K562 (cell line): Measurements from ENCODE around the gene SLC32A1. TPM values are rescaled to one million over a fixed set of nuclear protein-coding genes. Genes with fewer than 3 reads are reported as not detected.

Source experiments
- COPS2 ChIP-seq: fragments of 450-650 bp; conservative IDR thresholded peaks from 2 replicates; pipeline ENCODE4 v1.6.1; 2016; ENCODE audit warnings: mild to moderate bottlenecking, moderate library complexity
- CREB3L1 ChIP-seq: fragments of 450-650 bp; IDR thresholded peaks from 2 replicates; pipeline ENCODE4 v1.6.1; 2014; ENCODE audit warnings: low read depth, mild to moderate bottlenecking, moderate library complexity, borderline replicate concordance
- E2F5 ChIP-seq: sonication (generic); formaldehyde crosslinking; IDR thresholded peaks from 2 replicates; pipeline ENCODE4 v1.8.0; 2022; ENCODE audit warnings: mild to moderate bottlenecking, missing genetic modification reagents
- ELK3 ChIP-seq: fragments of 450-650 bp; formaldehyde crosslinking; IDR thresholded peaks from 2 replicates; pipeline ENCODE4 v1.4.0; 2020; ENCODE audit warnings: mild to moderate bottlenecking
- ETV1 ChIP-seq: fragments of 450-650 bp; conservative IDR thresholded peaks from 2 replicates; pipeline ENCODE4 v1.6.1; 2016; ENCODE audit warnings: missing genetic modification characterization, control low read depth, low read depth, missing compliant biosample characterization
- GABPB1 ChIP-seq: sonication (generic); formaldehyde crosslinking; IDR thresholded peaks from 2 replicates; pipeline ENCODE4 v1.8.0; 2022; ENCODE audit warnings: mild to moderate bottlenecking, missing genetic modification reagents
- LEF1 ChIP-seq: fragments of 450-650 bp; IDR thresholded peaks from 2 replicates; pipeline ENCODE4 v1.6.1; 2016; ENCODE audit warnings: mild to moderate bottlenecking
- MAFF ChIP-seq: IDR thresholded peaks from 2 replicates; pipeline ENCODE4 v1.6.1; 2012; ENCODE audit warnings: low read length, improper control_type of control experiment
- NFIC ChIP-seq: fragments of 450-650 bp; IDR thresholded peaks from 2 replicates; pipeline ENCODE4 v1.6.1; 2017; ENCODE audit warnings: mild to moderate bottlenecking, inconsistent platforms
- NONO ChIP-seq, 2 experiments: fragments of 200-400 bp in 1 of 2; fragments of 450-650 bp in 1 of 2; formaldehyde crosslinking in 1 of 2; IDR thresholded peaks; 2 replicates each; pipeline ENCODE4 v1.6.1; 2017; ENCODE audit warnings: low read depth in 2 of 2, mild to moderate bottlenecking in 2 of 2, moderate library complexity in 2 of 2, low read length in 1 of 2
- SRF ChIP-seq, 2 experiments: fragments of 250-450, 450-650 bp in 1 of 2; sonication (Bioruptor Pico) in 1 of 2; sonication (generic) in 1 of 2; formaldehyde crosslinking; IDR thresholded peaks; 2 replicates each; pipeline versions ENCODE4 v1.5.0 to v1.5.1; 2020 to 2022; ENCODE audit warnings: mild to moderate bottlenecking in 1 of 2, missing genetic modification reagents in 1 of 2
- ZBTB12 ChIP-seq: fragments of 250-450 bp; sonication (Bioruptor Pico); IDR thresholded peaks from 2 replicates; pipeline ENCODE4 v1.4.0; 2020
- ZNF354B ChIP-seq: fragments of 250-450 bp; sonication (Bioruptor Pico); IDR thresholded peaks from 2 replicates; pipeline ENCODE4 v1.4.0; 2020
- ZNF431 ChIP-seq: sonication (generic); formaldehyde crosslinking; IDR thresholded peaks from 2 replicates; pipeline ENCODE4 v1.8.0; 2022; ENCODE audit warnings: mild to moderate bottlenecking, missing genetic modification reagents
- ZNF511 ChIP-seq: sonication (generic); formaldehyde crosslinking; IDR thresholded peaks from 2 replicates; pipeline ENCODE4 v1.8.0; 2022; ENCODE audit warnings: mild to moderate bottlenecking, missing genetic modification reagents
- ZNF740 ChIP-seq, 3 experiments: fragments of 200-800 bp in 1 of 3; sonication (Bioruptor generic) in 1 of 3; sonication (generic) in 1 of 3; formaldehyde crosslinking in 1 of 3; IDR thresholded peaks; 2 replicates each; pipeline versions ENCODE4 v1.6.1 to v1.8.0; 2016 to 2022; ENCODE audit warnings: mild to moderate bottlenecking in 2 of 3, missing compliant biosample characterization in 2 of 3, missing genetic modification characterization in 2 of 3, missing genetic modification reagents in 1 of 3
- polyA plus RNA-seq, 8 experiments: library from polyadenylated mRNA; depleted of rRNA in 4 of 8; stranded (reverse) in 5 of 8; unstranded in 3 of 8; fragments of >200 nt; fragmentation: Nextera tagmentation in 2 of 8; fragmentation: Illumina TruSeq in 1 of 8; extraction: Ambion mirVana in 2 of 8; extraction: Trizol in 1 of 8; gene quantifications; 2 replicates each; pipeline versions ENCODE4 v1.2.1 to v1.2.3, GENCODE V29; 2011 to 2014; ENCODE audit warnings: inconsistent platforms in 1 of 8, missing spikeins in 1 of 8
- total RNA-seq, 7 experiments: library from RNA; depleted of rRNA in 6 of 7; stranded (reverse); fragments of >200 nt in 6 of 7; fragmentation: Illumina TruSeq in 2 of 7; extraction: Trizol in 2 of 7; gene quantifications; 2 replicates each; pipeline versions ENCODE4 v1.2.1 to v1.2.3, GENCODE V29; 2011 to 2021; ENCODE audit warnings: low replicate concordance in 1 of 7

The SLC32A1 gene
- total and polyA plus RNA-seq, 9 of the 15 experiments (the other 6 are each of a cell fraction or from before 2014, with no cell fraction given): not detected

- TF ChIP-seq CREB3L1: peak; percentile 24; the same call in 1 of the 2 replicates
- TF ChIP-seq COPS2: no peak
- TF ChIP-seq ELK3 (CRISPR knock-in tag): no peak
- no peak for TF ChIP-seq ZNF740 (CRISPR knock-in tag; IDR thresholded peaks at IDR 0.05)
- TF ChIP-seq ZNF740 (tag; IDR thresholded peaks at IDR 0.05): no peak
- peak; percentile 76; the same call in 1 of the 2 replicates for TF ChIP-seq ZNF511
- TF ChIP-seq LEF1: no peak
- peak; percentile 40; the same call in 1 of the 2 replicates for TF ChIP-seq ZBTB12 (CRISPR knock-in tag)
- TF ChIP-seq NFIC: peak; percentile 64; the same call in 1 of the 2 replicates
- TF ChIP-seq ZNF431 (CRISPR knock-in tag): 0 out of 2 replicates have a peak, but pooled peaks have one; percentile 51
- no peak for TF ChIP-seq MAFF
- TF ChIP-seq GABPB1 (CRISPR knock-in tag): peak; percentile 68; the same call in 1 of the 2 replicates
- peak; percentile 60 to 63; a peak in 3 of 4 replicates for TF ChIP-seq NONO (IDR thresholded peaks at IDR 0.05; ENCODE audit: low read depth in 2 of 2, low read length in 1 of 2)
- TF ChIP-seq SRF (CRISPR knock-in tag; IDR thresholded peaks at IDR 0.05): 0 out of 4 replicates have a peak, but pooled peaks of 1 of the 2 experiments have one; percentile 44
- no peak for TF ChIP-seq ETV1 (tag)
- 0 out of 2 replicates have a peak, but pooled peaks have one; percentile 41 for TF ChIP-seq E2F5 (CRISPR knock-in tag)
- TF ChIP-seq ZNF354B (CRISPR knock-in tag): no peak
Measured at GRCh38 chr20:38748097-38748860, 24.0 kb downstream of the SLC32A1 start, which contains the start of gene ACTR5 (continued).
